Cardiac fibroblast (primary cell): Measurements from ENCODE around the gene TP53I13.

ENCODE experiments used
- DNase-seq, 2 donors: peaks; one replicate each; pipeline versions ENCODE4 v3.0.0 to v3.0.0-alpha.2; 2010; ENCODE audit warnings: low read depth in 2 of 2
- H3K4me3 ChIP-seq, 2 donors: replicated peaks in 1 of 2; 1 replicate in 1 of 2; 2 replicates in 1 of 2; pipeline ENCODE4 v1.5.1; 2011; ENCODE audit warnings: low read depth in 2 of 2, low read length in 2 of 2, mild to moderate bottlenecking in 2 of 2, moderate library complexity in 1 of 2
- CTCF ChIP-seq: IDR thresholded peaks from one replicate; pipeline ENCODE4 v1.5.1; 2011; ENCODE audit warnings: low read depth, mild to moderate bottlenecking, low read length, inconsistent platforms

Gene TP53I13

GRCh38 chr17:29613352-29613837 is 44.9 kb downstream of the TP53I13 start:
- TF ChIP-seq CTCF: peak; percentile 55
- peak overlapping the region; percentile 17 to 33 for H3K4me3 ChIP-seq
- peak; percentile 90 to 93 for DNase-seq

- H3K4me3 ChIP-seq: peak overlapping the region; percentile 17 to 33
- DNase-seq: no peak
- TF ChIP-seq CTCF: no peak
Measured at GRCh38 chr17:29613856-29614255, 45.4 kb downstream of the TP53I13 start.

GRCh38 chr17:29614349-29615047 is 46.0 kb downstream of the TP53I13 start:
- TF ChIP-seq CTCF: no peak
- H3K4me3 ChIP-seq: no peak overlapping the region
- DNase-seq: no peak

GRCh38 chr17:29615048-29615385 is 46.5 kb downstream of the TP53I13 start:
- H3K4me3 ChIP-seq: peak overlapping the region in 1 of 2 donors; percentile 26
- no peak for TF ChIP-seq CTCF
- DNase-seq: peak in 1 of 2 donors; percentile 29

- H3K4me3 ChIP-seq: peak overlapping the region; percentile 13 to 41
- DNase-seq: peak; percentile 78 to 87
- no peak for TF ChIP-seq CTCF
Measured at GRCh38 chr17:29615492-29616299, 47.2 kb downstream of the TP53I13 start.

GRCh38 chr17:29616300-29617048 is 48.0 kb downstream of the TP53I13 start:
- H3K4me3 ChIP-seq: no peak overlapping the region
- DNase-seq: no peak
- no peak for TF ChIP-seq CTCF
